ENCODE measurements around the gene PDLIM5. TPM values are rescaled to one million over a fixed set of nuclear protein-coding genes. Genes with fewer than 3 reads are reported as not detected.

The PDLIM5 gene
- total and polyA plus RNA-seq, 2 of the 8 experiments (the other 6 are each of a cell fraction or from before 2014, with no cell fraction given): 37.3 to 62.1 TPM

DNA sequence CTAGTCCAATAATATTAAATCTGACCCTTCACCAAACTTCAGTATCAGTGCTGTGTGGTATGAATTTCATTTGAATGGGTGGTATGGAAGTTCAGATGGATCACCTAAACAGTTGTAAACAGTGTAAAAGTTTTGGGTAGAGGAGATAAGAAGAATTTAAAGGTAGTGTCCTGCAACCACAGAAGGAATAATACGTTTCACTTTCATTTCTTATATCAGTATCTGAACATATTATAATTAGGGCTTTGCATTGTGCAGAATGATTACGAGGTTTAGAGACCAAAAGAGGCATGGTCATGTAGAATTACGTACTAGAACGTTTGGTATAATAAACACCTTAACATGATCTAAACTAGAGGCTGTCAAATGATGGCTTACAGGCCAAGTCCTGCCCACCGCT lies 116.1 kb downstream of the PDLIM5 start (continued):
- TF ChIP-seq JUN (IDR thresholded peaks at IDR 0.05; ENCODE audit: low read depth, low read length) (no peak), HDAC6 (IDR thresholded peaks at IDR 0.05; ENCODE audit: low read depth, low read length) (no peak)
- TF ChIP-seq, protein P1, sequence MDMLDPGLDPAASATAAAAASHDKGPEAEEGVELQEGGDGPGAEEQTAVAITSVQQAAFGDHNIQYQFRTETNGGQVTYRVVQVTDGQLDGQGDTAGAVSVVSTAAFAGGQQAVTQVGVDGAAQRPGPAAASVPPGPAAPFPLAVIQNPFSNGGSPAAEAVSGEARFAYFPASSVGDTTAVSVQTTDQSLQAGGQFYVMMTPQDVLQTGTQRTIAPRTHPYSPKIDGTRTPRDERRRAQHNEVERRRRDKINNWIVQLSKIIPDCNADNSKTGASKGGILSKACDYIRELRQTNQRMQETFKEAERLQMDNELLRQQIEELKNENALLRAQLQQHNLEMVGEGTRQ (IDR thresholded peaks at IDR 0.05; ENCODE audit: low read length): no peak

All from H1 (cell line).